Glomerular visceral epithelial cell (primary cell): ENCODE measurements around the gene FER1L5.

Experiments used
- DNase-seq: peaks from one replicate; pipeline ENCODE4 v3.0.0-alpha.2; 2016; ENCODE audit errors: extremely low spot score

The FER1L5 gene

DNA sequence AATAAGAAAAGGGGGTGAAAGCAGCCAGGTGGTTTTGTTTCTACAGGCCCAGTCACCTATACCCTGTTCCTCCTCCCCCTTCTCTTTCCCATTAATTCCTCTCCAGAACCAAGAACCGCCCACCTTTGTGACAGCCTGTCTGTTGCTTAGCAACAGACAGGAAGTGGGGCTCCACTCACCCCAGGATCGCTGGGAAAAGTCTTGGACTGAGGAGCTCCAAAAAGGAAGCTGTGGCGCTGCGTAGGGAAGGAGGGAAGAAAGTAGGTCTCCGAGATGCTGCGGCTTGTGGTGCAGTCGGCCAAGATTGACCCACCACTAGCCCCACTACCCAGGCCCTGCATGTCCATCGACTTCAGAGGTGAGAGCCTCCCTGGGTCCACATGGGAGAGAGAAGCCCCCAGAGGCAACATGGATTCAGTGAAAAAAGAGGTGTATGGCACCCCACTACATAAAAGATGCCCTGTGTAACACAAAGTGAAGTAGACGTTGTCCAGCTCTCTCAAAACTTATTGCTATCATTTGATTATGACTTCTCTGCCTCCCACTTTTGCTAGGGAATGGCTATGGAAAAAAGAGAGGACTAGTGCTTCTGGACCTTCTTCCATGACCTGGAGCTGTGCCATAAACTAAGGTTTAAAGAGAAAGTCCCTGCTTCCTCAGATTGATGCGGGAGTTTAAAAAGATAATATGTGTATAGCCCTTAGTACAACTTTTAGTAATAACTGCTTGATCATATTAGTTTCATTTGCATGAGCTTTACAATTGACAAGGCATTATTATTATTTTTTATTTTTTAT, at the start of gene FER1L5:
Gene FER1L5, plus strand, starts transcription at position 201 of the 797 bp plus-strand sequence. Its CDS starts 73 bp downstream, at position 274.
- DNase-seq: peak; percentile 81

DNA sequence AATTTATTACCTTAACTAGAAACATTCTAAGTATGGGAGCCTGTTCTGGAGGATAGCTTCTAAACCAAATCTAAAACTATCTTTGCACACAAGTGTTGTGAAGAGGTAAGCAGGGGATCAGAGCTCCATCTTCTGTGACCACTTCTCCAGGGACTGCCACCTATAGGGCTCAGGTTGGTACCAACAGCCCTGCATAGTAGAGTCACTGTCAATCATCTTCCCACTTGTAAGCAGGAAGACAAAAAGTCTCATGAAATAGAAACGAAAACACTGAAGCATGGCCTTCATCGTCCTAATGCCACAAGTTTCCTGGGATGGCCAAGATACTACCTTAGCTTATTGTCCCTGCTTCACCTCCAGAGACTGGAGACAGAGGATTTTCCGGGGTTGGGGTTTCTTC, 48.3 kb upstream of the FER1L5 start:
- DNase-seq: no peak

DNA sequence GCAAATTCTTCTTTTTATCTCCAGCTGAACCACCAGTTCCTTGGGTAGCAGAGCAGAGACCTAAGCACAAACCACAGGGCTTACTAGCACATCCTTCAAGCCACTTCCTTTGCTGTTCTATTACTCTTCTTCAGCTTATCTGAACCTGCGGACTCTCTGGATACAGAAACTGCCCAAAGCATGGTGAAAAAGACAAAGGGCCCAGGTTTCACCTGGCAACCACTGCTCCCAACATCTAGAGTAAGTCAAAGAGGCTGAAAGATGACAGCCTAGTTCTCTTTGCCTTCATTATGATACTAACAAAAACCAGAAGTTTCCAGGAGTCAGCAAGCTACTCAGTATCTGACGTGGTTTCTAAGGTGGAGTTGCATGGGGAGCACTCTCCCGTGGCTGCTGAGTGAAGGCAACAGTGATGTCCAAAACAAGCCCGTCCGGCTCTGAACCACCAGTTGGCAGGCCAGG, 47.8 kb upstream of the FER1L5 start:
- DNase-seq: no peak

DNA sequence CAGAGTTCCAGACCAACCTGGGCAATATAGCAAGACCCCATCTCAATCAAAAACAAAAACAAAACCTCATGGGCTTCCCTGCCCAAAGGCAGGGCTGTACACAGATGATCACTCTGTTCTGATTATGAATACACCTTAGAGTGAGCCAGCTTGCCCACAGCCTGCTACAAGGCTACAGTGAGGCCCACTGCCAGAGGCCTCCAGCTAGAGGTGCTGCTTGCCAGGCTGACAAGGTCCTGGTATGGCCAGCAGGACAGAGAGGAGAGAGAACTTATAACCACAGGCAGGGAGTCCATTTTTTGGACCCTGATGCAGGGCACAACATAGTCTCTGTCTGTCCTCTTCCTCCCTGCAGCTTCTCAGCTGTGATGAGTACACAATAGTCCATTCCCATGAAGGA, 46.0 kb upstream of the FER1L5 start:
- no peak for DNase-seq

DNA sequence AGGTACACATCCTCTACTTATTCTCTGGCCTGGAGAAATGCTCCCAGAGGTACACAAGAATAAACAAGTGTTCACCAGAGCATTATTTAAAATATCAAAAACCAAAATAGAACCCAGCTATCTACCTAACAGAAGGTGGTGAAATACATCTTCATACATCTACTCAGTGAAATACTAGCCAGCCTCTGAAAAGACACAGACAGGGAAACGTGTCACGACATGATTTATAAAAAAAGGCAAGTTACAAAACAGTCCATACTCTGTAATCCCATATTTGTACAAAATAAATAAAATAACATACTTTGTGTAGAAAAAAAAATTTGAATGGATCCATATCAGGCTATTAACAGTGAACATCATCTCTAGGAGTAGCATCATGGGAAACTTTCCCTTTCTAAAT, 42.6 kb upstream of the FER1L5 start:
- no peak for DNase-seq

DNA sequence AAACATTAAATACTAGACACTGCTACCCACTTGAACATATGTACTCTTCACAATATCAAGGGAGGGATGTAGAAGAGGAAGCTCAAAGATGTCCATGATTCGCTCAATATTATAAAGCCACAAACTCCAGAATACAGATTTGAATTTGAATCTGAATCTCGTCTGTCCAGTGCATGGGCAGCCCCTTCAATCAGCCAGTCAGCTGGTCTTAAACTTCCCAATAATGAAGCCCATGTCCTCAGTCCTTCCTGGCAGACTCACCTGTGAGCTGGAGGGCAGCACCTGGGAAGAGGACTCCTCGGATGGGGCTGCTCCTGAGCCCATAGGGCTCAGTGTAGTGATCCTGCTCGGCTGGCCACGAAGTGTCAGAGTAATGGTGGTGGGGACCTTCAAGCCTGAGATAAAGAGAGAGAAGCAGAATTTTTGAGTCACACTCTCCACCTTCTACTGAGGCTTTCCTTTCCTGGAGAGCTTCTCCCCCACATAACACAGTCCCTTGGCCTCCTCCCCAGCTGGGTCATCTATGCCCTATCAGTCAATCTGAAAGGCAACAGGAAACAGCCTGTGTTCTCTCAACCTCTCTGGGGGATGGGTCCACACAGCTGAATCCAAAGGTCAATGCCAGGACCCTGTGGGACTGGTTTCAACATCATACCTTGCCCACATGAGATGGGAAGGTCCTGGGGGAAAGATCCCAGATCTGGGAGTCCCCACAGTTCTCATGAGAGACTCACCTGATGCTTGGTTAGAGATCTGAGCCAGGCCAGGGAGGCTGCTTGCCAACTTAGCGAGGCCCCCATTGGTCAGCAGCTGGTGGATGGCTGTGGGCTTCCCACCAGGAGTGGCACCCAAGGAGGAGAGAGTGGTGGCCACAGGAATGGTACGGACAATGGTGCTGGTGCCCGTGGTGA, 40.9 kb upstream of the FER1L5 start:
- DNase-seq: no peak

DNA sequence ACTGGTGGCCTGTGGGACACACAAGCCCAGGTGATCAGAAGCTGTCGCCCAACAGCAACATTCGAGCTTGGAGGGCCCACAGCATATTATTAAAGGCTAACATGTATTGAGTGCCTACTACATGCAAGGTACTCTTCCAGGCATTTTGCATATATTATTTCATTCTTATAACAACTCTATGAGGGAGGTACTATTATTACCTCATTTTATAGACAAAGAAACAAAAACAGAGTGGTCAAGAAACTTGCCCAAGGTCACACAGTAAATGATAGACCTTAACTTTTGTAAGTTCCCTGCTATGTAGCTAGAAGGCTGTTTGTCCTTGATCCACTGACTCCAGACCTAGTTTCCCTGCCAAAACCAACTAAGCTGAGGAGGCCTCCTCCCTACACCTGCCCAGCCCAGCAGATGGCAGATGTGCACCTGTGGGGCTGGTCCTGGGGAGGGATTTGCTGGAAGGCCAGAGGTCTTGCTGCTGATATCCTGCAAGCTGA, 40.2 kb upstream of the FER1L5 start:
- no peak for DNase-seq

DNA sequence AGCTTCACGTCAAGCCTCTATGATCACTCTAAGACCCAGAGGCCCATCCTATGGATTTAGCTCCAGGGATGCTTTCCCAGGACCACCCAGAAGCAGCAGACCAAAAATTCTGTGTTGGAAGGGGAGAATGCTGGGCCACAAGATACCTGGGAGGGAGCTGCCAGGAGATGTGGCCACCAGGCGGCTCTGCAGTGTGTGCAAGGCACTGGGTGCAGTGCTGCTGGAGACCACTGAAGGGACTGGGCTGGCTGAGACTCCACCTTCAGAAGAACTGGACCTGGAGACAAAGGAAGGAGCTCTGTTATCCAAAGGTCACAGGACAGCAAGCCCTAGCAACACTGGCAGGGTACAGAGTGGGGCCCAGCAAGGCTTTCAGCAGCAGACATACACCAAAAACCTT, 38.5 kb upstream of the FER1L5 start:
- DNase-seq: no peak

DNA sequence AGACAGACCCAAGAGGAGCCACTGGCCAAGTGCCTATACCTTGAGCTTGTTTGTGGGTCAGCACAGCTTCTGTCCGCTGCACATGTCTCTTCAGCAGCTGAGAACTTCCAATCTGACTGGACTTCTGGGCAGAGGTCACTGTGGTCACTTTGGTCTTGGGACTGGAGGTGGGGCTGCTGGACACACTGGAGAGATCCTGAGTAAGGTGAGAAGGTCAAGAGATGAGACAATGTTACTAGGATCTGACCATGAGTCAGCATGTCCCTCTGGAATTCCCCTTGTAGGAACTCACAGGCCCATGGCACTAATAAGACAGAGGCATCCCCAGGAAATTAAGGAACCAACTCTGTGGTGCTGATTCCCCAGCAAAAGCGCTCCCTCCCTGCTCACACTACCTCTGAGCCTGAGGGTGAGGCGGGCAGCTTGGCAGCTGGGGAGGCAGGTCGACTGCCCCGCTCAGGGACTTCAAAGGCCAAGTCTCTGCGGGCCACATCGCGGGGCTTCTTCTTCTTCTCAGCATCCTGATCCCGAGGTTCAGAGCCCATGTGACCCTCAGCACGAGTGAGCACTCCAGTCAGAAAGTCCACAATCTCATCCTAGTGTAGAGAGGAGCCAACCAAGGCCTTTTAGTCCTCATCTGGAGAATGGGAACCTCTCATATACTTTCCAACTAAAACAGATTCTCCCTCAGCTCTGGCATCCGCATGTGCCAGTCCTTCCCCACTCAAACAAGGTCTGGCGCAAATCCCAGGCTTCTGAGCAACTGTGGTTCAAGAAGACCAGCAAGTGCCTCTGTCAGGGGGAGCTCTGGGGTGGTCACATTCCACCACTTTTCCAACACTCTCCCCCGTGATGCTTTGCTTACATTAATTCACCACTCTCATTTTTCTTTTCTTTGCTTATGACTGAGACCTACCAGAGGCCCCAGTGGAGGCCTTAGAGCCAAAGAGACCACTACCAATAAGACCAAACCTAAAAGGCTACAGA, 33.8 kb upstream of the FER1L5 start:
- DNase-seq: peak; percentile 91

DNA sequence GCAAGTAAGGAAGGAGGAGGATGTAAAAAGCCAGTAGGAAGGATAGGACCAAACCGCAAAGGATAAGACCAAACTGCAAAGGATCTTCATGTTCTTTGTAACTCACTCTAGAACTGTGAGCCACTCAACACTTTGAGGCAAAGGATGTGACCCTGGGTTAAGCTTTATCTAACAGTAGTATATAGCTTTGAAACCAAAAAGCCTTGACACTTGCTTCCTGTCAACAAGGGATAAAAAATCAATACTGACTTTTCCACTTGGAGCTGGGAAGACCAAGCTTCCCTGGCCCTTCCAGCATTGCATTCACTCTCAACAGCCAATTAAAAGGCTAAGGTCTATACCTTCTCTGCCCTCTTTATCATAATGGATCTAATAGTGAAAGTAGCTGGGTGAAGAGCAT, 26.4 kb upstream of the FER1L5 start:
- no peak for DNase-seq

DNA sequence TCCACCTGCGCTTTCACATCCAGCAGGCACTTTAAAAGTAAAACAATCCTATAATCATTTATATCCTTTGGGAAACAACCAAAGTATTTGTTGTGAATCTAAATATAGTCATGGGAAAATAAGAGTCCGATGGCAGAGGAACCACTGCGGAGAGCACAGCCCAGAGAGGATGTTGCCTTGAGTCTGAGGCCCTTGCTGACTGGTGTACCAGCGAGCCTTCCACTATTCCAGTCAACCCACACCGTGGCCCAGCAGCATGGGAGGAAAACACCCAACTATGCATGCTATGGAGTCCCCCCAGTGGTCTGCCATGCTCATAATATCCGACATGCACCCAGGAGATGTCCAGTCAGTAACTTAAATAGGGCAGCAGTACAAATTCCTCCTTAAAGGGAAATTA, 26.0 kb upstream of the FER1L5 start:
- DNase-seq: no peak

DNA sequence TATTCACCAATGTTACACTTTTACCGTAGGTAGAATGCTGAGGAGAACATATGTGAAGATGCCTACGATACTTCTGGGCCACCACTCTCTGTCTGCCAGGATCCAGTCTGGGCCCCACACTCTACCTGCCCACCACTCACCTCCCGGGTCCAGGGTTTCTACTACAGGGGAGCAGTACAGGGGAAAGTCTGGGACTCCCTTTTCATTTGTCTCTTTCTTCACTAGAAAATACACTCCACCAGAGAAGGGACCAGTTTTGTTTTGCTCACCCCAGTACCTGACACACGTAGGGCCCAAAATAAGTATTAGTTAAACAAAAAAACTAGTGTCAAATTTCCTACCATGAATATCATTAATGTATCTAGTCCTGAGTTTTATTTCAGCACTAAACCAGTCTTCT, 25.6 kb upstream of the FER1L5 start:
- no peak for DNase-seq

DNA sequence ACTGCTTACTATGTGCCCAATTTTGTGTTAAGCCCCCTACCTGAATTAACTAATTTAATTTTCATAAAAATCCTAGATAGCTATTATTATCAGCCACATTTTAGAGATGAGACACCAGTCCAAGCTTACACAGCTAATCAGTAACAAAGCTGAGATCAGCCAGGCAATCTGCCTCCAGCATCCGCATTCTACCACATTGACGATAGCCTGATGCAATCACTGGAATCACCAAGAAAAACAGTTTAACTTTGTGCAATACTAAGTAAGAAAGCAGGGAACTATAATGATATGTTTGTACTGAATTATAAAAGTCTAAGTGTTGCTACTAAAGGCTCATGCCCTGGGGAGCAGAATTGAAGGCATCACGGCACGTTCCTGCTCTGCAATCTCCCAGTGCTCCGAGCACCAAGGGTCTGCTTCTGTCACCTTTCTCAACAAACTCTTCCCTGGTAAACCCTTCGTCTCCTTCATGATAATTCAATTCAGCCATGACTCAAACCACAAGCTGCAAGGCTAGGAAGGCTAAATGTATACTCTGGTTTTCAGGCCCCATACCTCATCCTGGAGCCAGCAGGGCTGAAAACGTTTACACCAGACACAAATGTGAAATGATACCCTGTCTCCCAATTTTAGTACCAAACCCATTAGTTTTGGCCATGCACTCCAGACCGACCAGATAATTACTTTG, 23.8 kb upstream of the FER1L5 start:
- DNase-seq: peak; percentile 82

DNA sequence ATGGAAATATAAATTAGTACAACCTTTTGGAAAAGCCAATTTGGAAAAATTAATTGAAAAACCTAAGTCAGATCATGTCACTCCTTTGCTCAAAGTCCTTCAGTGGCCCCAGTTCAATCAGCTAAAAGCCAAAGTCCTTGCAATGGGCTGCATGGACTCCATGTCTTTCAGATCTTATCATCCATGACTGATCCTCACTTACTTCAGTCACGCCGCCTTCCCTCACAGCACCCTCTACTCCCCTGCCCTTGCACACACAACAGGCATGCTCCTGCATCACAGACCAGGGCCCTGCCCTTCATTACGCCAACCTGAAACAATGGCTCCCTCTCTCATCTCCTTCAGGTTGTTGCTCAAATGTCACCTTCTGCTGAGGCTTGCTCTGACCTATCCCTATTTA, 20.0 kb upstream of the FER1L5 start:
- DNase-seq: no peak

DNA sequence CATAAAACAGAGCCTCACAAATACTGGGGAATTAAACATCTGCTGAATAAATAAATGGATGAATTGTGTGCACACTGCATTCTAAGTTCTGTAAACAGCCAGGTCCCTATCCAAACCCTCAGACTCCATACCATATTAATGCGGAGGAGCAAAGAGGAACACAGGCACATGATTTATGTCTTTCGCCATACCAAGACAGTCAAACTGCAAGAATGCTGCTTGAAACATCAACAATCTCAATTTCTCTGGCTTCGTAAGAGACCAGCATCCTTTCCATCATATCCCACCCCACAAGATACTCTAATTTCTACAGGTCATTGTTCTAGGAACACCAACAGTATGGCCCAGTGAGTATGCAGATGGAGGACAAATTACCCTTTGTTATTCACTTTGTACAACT, 19.4 kb upstream of the FER1L5 start:
- no peak for DNase-seq

DNA sequence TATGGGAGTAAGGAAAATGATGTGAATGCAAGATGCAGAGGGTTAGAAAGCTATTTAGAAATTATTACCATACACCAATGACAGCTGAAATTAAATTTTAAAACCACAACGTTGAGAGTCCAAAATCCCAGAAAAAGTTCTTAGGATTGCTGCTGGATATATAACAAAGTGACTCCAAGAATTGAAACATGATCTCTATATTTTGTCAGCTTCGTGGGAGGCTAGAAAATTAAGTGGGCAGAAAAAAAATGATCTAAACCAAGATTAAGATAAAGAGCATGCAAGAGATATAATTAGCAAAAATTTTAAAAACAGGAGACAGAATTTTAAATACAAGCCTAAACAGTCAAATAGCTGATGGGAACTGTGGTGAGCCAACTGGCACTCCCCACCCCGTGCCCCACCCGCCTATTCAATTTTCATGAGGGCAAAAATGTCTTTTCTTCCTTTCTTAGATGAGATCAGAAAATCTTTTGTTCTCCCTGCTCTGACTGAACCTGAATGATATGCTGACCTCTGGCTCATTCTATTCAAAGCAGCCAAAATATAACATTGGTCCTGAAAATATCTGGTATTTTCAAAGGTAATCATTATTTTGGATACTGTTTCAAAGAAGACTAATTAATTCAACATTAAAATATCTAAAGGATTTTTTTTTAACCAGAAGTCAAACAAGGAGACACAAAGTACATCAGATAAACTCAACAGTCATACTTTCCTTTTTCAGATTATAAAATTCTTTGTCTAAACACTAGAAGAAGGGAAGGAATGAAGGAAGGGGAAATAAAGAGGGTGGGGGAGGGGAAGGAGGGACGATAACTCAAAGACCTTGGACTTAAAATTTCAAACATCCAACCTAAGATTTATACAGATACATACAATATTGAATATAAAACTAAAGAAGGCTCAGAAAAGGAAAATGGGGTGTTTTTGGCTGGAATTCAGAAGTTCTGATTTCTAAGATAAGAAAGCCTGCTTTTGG, 16.7 kb upstream of the FER1L5 start:
- no peak for DNase-seq

DNA sequence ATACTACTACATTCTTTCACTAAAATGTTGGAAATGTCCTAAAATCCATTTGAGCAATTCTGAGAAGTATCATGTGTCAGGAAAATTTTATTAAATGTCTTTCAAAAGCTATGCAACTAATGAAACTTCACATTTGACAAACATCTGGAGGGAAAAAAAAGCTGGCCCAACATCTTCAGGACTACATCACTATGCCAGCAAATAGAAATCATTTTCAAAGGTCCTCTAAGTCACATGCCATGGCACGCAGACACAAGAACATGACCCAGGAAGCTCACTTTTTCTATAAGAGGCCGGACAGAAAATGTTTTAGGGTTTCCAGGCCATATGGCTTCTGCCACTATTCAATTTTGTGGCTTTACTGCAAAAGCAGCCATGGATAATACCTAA, 16.0 kb upstream of the FER1L5 start:
- no peak for DNase-seq

DNA sequence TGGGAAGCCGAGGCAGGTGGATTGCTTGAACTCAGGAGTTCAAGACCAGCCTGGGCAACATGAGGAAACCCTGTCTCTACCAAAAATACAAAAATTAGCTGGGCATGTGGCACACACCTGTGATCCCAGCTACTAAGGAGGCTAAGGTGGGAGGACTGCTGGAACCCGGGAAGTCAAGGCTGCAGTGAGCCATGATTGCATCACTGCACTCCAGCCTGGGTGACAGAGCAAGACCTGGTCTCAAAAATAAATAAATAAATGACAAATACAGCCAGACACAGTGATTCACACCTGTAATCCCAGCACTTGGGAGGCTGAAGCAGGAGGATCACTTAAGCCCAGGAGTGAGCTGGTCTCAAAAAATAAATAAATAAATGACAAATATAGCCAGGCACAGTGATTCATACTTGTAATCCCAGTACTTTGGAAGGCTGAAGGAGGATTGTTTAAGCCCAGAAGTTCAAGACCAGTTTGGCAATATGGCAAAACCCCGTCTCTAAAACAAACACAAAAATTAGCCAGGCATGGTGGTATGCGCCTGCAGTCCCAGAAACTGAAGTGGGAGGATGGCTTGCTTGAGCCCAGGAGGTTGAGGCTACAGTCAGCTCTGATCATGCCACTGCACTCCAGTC, 10.6 kb upstream of the FER1L5 start:
- DNase-seq: no peak

DNA sequence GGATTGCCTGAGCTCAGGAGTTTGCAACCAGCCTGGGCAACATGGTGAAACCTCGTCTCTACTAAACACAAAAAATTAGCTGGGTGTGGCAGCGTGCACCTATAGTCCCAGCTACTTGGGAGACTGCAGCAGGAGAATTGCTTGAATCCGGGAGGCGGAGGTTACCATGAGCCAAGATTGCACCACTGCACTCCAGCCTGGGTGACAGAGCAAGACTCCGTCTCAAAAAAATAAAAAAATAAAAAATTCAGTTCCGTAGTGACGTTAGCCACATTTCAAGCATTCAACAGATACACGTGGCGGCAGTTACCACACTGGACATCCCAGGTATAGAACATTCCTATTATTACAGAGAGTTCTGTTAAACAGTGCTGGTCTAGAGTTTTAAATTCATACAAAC, 8.9 kb upstream of the FER1L5 start:
- no peak for DNase-seq
